Pericardium fibroblast (primary cell): ENCODE results near the gene C10orf67. TPM values are rescaled to one million over a fixed set of nuclear protein-coding genes. Genes with fewer than 3 reads are reported as not detected.

ENCODE experiments used
- total RNA-seq: library from RNA; depleted of rRNA; stranded (reverse); fragments of >200 nt; gene quantifications from 2 replicates; pipeline ENCODE4 v1.2.3, GENCODE V29; 2015

C10orf67 gene
- not detected in 2 replicates for total RNA-seq

DNA sequence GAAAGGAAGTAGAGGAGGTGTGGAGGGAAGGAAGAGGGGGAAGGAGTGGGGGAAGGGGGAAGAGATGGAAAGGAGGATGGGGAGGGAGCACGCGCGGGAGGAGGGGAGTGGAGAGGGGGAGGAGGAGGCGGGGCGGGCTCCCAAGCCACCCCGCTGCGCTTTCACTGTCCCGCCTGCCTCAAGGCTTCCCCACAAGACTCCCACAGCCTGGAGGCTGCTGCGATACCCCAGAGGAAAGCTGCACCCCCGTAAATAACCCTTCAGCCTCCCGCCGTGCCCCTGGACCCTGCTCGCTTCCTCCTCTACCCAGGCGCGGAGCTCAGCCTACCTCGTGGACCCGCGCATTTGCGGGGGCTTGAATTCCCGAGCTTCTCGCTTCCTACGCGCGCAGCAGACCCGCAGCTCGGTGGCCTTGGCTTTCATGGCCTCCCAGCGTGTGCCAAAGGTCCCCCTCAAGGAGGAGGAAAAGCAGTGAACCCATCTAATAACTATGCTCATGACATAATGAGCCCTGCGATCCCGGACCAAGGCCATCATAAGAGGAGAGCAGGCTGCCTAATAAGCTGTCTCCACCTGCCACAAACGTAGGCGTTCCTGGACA, at the start of gene C10orf67:
Gene C10orf67 (minus strand): TSS at position 557 of the 601 bp plus-strand sequence. CDS start 23 bp downstream, at position 534.

DNA sequence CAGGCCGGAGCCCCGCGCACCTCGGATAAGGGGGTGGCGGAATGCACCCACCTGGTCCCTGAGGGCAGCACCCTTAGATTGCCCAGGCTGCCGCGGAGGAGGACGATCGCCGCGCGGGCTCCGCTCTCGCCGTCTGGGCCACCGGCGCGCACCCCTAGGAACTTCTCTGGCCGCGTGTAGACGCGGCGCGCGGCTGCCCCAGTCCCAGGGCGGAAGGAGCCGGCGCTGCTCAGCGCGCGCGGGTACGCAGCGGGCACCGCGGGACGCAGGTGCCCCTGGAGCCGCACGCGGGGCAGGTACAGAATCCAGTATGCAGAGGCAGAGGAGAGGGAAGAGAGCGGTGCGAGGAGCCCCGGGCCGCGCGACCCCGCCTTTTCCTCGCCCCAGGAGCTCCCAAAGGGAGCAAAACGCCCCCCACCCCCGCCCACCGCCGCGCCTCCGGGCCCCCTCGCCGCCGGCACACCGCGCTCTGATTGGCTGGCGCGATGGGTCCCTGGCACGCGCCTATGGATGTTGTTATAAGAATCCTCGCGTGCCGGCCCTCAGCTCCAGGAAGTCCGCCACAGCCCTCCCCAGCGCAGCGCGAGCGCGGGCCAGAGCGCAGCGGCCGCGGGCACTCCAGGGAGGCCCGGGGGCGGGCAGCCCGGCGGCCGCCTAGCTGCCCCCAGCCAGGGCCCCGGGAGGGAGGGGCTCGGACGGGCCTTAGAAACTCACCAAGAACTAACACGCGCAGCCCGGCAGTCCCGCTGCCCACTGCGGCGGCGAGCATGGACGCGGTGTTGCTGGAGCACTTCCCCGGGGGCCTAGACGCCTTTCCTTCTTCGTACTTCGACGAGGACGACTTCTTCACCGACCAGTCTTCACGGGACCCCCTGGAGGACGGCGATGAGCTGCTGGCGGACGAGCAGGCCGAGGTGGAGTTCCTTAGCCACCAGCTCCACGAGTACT, 152.6 kb downstream of the C10orf67 start, which contains the start of gene PTF1A:
Gene PTF1A (plus strand): TSS at position 549 of the 948 bp plus-strand sequence. CDS start 219 bp downstream, at position 768.

Other genes with a start within 250 kb of the C10orf67 start
- gene MSRB2, start 249.2 kb downstream of the C10orf67 start, total RNA-seq, result 20.3 and 29.8 TPM in 2 replicates
- not detected in 2 replicates for gene PTF1A, start 152.5 kb downstream of the C10orf67 start, total RNA-seq
- gene OTUD1, start 94.3 kb upstream of the C10orf67 start, total RNA-seq, result 4.8 and 7.2 TPM in 2 replicates